Activated gamma-delta T cell treated with Interleukin-2 at 50 U/mL for 16 hours (primary cell): Measurements from ENCODE around the gene PGBD1.
A peak's percentile ranks its signal among the peaks of the same experiment; 100 is the strongest.

Source experiments
- DNase-seq: peaks from one replicate; pipeline ENCODE4 v3.0.0-alpha.2; 2020

Gene PGBD1

GRCh38 chr6:28335564-28336283 is 54.4 kb downstream of the PGBD1 start, which contains the start of gene ZSCAN31:
ZSCAN31 (minus strand) TSS chr6:28336148; CDS start chr6:28329683, 6,465 bp downstream.
- DNase-seq, result peak; percentile 73

DNA sequence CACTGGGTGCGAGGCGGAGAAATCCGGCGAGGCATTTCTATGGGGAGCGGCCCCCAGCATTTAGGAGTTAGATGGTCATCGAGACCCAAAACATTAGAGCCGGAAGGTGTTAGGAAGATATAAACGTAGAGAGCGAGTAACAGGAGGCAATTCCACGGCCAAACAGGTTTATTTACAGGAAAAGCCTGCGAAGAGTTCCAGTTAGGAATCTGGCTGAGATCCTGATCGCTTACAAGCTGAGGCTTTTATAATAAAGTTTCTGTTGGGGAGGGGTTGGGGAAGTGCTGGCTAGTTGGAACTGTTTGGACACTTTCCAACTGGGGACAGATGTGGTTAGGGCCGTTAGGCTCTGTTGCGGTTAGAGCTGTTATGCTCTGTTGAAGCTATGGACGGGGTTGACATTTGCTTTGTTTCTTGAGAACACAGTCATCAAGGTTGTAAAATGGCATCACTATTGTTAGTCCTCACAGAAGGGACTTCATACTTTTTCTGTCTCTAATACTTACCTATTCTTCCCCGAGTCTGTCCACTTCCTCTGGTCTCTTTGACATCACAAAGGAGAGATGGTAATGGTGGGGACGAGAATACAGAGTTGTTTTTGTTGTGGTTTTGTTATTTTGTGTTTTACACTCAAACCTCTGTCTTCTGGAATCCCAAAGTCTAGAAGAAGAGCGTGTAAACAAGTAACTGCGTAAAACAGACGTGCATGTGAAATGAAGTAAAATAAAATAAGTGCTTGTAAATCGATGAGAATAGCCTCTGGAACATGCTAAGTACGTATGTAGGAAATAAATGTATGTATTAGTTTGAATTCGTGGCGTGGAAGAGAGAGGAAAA is 55.1 kb downstream of the PGBD1 start:
- peak; percentile 8 for DNase-seq

- no peak for DNase-seq
These were observed 55.7 kb downstream of the PGBD1 start for GRCh38 chr6:28337121-28337520.

DNA sequence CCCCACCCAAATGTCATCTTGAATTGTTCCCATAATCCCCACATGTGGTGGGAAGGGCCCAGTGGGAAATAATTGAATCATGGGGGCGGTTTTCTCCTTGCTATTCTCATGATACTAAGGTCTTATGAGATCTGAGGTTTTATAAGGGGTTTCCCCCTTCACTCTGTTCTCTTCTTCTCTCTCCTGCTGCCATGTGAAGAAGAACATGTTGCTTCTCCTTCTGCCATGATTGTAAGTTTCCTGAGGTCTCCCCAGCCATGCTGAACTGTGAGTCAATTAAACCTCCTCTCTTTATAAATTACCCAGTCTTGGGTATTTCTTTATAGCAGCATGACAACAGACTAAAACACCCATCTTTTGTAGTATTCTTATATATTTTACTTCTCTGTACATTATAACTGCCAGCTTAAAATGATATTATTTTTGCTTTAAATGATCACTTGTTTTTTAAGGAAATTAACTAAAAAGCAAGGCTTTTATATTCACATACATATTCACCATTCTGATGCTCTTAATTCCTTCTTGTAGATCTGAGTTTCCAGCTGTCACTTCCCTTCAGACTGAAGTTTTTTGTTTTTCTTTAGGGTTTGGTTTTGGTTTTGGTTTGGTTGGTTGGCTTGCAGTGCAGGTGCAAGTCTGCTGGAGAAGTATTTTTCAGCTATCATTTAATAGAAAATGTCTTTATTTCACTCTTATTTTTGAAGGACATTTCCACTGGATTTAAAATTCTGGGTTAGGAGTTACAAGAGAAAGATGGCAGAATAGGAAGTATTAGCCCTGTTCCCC is 59.1 kb downstream of the PGBD1 start:
- no peak for DNase-seq

- DNase-seq, result no peak
These were observed 62.7 kb downstream of the PGBD1 start for GRCh38 chr6:28343898-28344677.

GRCh38 chr6:28345201-28345600 is 63.8 kb downstream of the PGBD1 start:
- no peak for DNase-seq

GRCh38 chr6:28347119-28347518 is 65.7 kb downstream of the PGBD1 start:
- no peak for DNase-seq

DNA sequence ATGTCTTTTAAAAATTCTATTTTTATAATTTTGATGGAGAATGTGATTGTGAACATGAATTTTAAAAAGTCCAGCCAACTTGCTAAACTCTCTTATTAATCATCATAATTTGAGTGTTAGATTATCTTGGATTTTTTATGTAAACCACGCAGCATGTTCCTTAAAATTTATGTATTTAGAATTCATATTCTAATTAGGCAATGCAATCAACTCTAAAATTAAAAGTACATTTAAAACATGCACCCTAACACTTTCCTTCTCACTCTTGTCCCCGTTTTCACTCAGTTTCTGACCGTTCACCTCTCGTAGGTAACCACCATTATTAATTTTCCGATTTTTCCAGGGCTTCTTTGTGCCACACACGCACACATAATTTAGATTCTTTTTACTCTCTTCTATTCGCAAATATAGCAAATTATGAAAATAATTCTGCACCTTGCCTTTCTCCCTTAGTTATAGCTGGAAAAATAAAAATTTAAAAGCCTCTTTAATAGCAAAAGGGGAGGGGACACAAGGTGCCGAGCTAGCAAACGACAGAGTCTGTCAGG is 68.0 kb downstream of the PGBD1 start:
- no peak for DNase-seq

DNA sequence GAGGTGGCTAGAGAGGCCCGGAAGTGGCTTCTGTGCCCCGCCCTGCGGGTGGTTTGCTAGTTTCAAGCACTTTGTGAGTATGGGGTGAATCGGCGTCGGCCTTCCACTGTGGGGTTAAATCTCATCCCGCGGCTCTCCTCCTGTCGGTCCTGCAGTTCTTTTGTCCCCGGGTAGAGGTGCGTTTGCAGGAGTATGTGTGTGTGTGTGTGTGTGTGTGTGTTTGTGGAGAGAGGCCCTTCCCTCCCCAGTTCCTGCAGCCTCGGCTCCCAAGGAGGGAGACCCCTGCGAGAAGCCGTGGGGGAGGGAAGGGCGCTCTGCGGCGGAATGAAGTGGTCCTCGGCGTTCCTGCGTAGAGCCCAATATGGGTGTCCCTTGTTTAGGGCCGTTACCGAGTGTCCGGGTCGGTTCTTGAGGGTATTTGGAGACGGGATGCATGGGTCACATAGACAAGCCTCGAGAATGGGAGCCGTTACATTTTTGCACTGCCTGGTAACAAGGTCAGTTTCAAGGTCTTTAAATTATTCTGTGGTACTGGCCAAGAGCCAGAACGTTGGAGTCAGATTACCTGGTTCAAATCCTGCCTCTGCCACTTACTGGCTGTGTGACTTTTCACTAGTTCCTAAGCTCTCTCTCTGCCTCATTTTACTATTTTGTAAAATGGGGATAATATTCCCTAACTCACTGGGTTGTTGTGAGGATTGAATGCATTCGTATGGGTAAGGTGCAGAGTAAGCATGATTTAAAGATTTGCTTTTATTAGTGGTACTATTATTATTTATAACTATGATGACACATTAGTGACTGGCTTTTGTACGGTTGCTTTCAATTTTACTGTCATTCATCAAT is 68.7 kb downstream of the PGBD1 start, which contains the start of gene ZKSCAN3:
Gene ZKSCAN3 (plus strand): TSS at position 56 of the 846 bp plus-strand sequence. CDS start 9,640 bp downstream, outside the sequence.
- peak; percentile 81 for DNase-seq

DNA sequence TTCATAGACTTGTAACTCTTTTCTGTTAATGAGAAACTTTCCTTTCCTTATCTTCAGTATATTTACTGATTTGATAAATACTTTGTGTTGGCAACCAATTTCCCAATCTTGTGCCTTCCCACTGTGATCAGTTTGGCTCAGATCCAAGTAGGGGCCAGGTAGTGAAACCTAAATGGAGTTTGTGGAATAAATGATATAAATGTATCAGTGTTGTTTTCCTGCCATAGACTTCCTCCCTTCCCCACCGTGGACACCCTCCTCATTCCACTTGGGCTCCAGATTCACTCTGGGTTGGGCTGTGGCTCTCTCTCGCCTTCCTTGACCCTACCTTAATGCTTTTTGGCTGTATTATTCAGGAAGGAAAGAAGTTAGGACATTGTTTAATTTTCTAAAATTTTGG is 69.7 kb downstream of the PGBD1 start:
- DNase-seq, result no peak

GRCh38 chr6:28351493-28351925 is 70.1 kb downstream of the PGBD1 start:
- DNase-seq, result no peak
